ENCODE results near the gene DNAJB12. TPM values are rescaled to one million over a fixed set of nuclear protein-coding genes. Genes with fewer than 3 reads are reported as not detected.
A peak's percentile ranks its signal among the peaks of the same experiment; 100 is the strongest.

The DNAJB12 gene
- total and polyA plus RNA-seq, 10 donors: 13.6 to 55.4 (median 40.5) TPM

- Histone ChIP-seq H3K4me3 (no peak overlapping the region), H3K27ac (peak overlapping the region in 6 of 8 donors; percentile 41 to 99 (median 98)), H3K9me3 (no peaks in the 10 kb centered on the region), H3K36me3 (no peaks in the 10 kb centered on the region), H3K27me3 (replicated peaks in 1 of 7) (no peaks in the 10 kb centered on the region), H3K4me1 (peaks cover 60 to 100% (median 95%) of the 10 kb centered on the region in 6 donors)
- intact Hi-C loops (cut with DNase I; ENCODE audit: low total_unique reads): no loop called here
- no peak for TF ChIP-seq POLR2AphosphoS5 (IDR thresholded peaks at IDR 0.05)
- DNase-seq: no peak
- 83 to 97% (median 89%) methylated on average over 9 to 10 of the region's 10 CpGs for WGBS, 5 donors
Measured at GRCh38 chr10:72323108-72323749, 31.5 kb downstream of the DNAJB12 start.

- peaks cover 60 to 100% (median 95%) of the 10 kb centered on the region in 6 donors for H3K4me1 ChIP-seq
- no peaks in the 10 kb centered on the region for H3K27me3 ChIP-seq (replicated peaks in 1 of 7)
- 82 to 90% (median 86%) methylated on average over 13 to 16 of the region's 16 CpGs for WGBS, 5 donors
- TF ChIP-seq CTCF (IDR thresholded peaks at IDR 0.05 in 8 of 11, conservative IDR thresholded peaks at IDR 0.05 in 3 of 11): no peak
- TF ChIP-seq POLR2AphosphoS5 (IDR thresholded peaks at IDR 0.05): no peak
- no peak for TF ChIP-seq POLR2A (IDR thresholded peaks at IDR 0.05)
- peak overlapping the region in 6 of 8 donors; percentile 25 to 99 (median 72) for H3K27ac ChIP-seq
- H3K36me3 ChIP-seq: no peaks in the 10 kb centered on the region
- H3K4me3 ChIP-seq: no peak overlapping the region
- DNase-seq: no peak
- intact Hi-C loops (cut with DNase I; ENCODE audit: low total_unique reads): no loop called here
- H3K9me3 ChIP-seq: no peaks in the 10 kb centered on the region
Measured at GRCh38 chr10:72322280-72323058, 32.2 kb downstream of the DNAJB12 start.

GRCh38 chr10:72322030-72322279 is 32.8 kb downstream of the DNAJB12 start:
- Histone ChIP-seq H3K9me3 (no peaks in the 10 kb centered on the region), H3K27me3 (replicated peaks in 1 of 7) (no peaks in the 10 kb centered on the region), H3K36me3 (no peaks in the 10 kb centered on the region), H3K4me3 (no peak overlapping the region), H3K4me1 (peaks cover 62 to 100% (median 95%) of the 10 kb centered on the region in 6 donors), H3K27ac (peak overlapping the region in 5 of 8 donors; percentile 47 to 99 (median 98))
- TF ChIP-seq POLR2AphosphoS5 (IDR thresholded peaks at IDR 0.05): no peak
- no peak for TF ChIP-seq CTCF (IDR thresholded peaks at IDR 0.05 in 8 of 11, conservative IDR thresholded peaks at IDR 0.05 in 3 of 11)
- TF ChIP-seq POLR2A (IDR thresholded peaks at IDR 0.05): no peak
- WGBS, 5 donors: 66 to 100% (median 80%) methylated on average over 3 of the region's 3 CpGs
- intact Hi-C loops (cut with DNase I; ENCODE audit: low total_unique reads): no loop called here
- DNase-seq: peak; percentile 81

GRCh38 chr10:72321248-72322029 is 33.3 kb downstream of the DNAJB12 start:
- H3K27ac ChIP-seq: peak overlapping the region; percentile 91 to 99 (median 94)
- no peaks in the 10 kb centered on the region for H3K9me3 ChIP-seq
- H3K27me3 ChIP-seq (replicated peaks in 1 of 7): no peaks in the 10 kb centered on the region
- WGBS, 5 donors: 73 to 78% (median 76%) methylated on average over 11 to 13 of the region's 13 CpGs
- H3K36me3 ChIP-seq: no peaks in the 10 kb centered on the region
- peak overlapping the region in 1 of 8 donors; percentile 69 for H3K4me3 ChIP-seq
- intact Hi-C loops (cut with DNase I; ENCODE audit: low total_unique reads): no loop called here
- DNase-seq: peak; percentile 77
- peaks cover 67 to 100% (median 97%) of the 10 kb centered on the region in 6 donors for H3K4me1 ChIP-seq
- TF ChIP-seq POLR2AphosphoS5 (IDR thresholded peaks at IDR 0.05): no peak
- no peak for TF ChIP-seq CTCF (IDR thresholded peaks at IDR 0.05 in 8 of 11, conservative IDR thresholded peaks at IDR 0.05 in 3 of 11)
- TF ChIP-seq POLR2A (IDR thresholded peaks at IDR 0.05): no peak
